Fibroblast of the conjunctiva (primary cell): ENCODE data around the gene SPTLC2.
"Not testable (repeated sequence)": the region's sequence is repeated elsewhere in the genome, so short reads cannot be mapped to it uniquely, and the experiment has no call there.

ENCODE experiments used
- DNase-seq: peaks from one replicate; pipeline ENCODE4 v3.0.0-alpha.2; 2010; ENCODE audit warnings: low read depth

The SPTLC2 gene

DNA sequence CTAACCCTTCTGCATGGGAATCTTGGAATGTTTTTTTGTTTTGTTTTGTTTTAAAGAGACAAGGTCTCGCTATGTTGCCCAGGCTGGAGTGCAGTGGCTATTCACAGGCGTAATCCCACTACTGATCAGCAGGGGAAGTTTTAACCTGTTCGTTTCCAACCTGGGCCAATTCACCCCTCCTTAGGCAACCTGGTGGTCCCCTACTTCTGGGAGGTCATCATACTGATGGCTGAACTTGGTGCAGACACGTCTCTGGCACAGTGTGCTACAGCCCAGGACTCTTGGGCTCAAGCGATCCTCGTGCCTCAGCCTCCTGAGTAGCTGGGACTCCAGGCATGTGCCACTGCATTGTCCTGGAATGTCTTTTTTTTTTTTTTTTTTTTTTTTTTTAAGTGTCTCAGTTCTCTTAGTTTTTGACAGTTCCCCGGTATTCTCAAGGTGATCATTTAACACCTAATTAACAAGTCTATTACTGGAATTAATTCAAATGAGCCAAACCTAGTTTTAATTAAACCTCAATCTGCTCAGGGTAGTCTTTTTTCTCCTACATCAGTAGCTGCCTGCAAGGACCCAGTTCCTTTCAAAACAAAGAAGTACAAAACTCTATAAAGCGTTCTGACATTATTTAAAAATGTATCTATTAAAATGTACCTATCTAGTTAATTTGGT lies 68.8 kb downstream of the SPTLC2 start:
- DNase-seq = no peak

DNA sequence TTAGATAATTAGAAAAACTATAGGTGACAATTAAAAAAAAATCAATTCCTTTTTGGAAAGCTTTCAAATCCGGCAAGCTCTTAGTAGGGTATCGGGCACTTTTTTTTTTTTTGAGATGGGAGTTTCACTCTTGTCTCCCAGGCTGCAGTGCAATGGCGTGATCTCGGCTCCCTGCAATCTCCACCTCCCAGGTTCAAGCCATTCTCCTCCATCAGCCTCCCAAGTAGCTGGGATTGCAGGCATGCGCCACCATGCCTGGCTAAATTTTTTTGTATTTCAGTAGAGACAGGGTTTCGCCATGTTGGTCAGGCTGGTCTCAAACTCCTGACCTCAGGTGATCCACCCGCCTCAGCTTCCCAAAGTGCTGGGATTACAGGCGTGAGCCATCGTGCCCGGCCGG lies 71.3 kb downstream of the SPTLC2 start:
- not testable (repeated sequence) for DNase-seq

DNA sequence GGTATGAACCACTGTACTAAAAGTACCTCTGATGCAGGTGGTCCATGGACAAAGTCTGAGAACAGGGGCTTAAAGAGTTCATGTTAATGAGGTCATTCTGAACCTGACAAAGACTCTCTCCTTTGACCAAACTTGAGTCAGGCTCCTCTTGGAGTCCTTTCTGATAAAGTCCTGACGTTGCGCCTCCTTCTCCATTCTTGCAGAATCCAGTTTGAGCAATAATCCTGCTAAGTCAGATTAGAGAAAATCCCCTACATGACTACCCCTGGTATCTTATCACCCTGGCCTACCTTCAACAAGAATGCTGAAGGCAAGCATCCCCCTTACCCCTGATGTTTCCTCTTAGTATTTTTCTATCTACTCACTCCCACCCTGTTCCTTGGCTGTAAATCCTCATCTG lies 71.9 kb downstream of the SPTLC2 start:
- no peak for DNase-seq

DNA sequence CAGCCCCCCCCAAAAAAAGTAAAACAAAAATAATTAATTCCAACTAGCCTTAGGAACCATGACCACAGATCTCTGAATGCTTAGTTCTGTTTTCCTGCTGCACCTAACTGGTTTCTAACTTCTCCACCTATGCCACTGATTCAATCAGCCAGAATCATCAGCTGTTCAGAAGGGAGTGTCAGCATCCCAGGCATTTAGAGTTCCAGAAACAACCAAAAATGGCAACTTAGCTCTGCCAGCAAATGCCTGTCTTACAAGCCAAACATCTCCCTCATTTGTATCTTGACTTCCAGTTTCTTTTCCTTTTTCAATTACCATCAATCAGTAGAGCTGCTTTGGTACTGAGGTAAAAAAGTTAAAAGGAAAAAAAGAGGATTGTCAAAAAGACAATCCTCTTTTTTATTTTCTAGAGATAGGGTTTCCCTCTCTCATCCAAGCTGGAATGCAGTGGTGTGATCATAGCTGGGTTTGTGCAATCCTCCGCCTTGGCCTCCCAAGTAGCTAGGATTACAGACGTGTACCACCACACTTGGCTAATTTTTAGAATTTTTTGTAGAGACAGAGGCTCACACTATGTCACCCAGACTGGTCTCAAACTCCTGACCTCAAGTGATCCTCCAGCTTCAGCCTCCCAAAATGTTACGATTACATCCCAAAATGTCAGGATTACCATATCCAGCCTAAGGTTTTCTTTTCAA lies 72.7 kb downstream of the SPTLC2 start:
- DNase-seq = no peak

DNA sequence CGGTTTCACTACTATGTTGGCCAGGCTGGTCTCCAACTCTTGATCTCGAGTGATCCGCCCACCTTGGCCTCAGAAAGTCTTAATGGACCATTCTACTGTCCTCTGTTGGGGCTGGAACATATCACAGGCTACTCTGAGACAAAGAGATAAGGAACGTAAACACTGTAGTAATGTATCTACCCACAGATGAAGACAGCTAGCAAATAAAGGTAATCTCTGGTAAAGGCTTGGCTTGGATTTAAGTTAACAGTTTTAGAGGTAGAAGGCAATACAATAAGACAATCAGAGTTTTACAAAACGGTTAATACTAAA lies 73.2 kb downstream of the SPTLC2 start:
- no peak for DNase-seq

DNA sequence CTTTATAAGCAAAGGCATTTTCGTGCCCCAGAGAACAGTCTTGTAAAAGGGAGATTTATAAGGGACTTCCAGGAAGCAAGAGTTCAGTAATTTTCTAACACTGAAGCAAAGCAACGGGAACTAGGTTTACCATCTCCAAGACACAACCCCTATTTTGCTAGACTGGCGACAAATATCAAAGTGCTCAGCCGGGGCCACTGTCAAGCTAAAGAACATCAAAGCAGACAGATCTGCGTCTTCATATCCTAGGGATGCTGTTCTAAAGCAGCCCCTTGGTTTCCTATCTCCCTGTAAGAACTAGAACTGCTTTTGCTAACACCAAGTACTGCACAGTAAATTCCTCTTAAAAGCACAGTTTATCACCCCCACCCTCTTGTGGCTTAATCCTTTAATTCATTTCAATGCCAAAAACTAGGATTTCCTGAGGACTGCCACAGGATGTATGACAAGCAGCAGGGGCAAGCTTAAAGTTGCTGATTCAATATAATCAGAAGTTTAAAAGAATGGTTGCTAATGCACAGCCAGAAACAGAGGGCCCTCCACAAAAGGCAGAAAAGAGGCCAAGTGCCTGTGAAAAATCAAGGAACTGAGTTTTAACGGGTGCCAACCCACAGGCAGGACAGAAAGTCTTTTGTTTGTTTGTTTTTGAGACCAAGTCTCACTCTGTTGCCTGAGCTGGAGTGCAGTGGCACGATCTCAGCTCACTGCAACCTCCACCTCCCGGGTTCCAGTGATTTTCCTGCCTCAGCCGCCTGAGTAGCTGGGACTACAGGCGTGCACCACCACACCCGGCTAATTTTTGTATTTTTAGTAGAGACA lies 73.8 kb downstream of the SPTLC2 start:
- no peak for DNase-seq

DNA sequence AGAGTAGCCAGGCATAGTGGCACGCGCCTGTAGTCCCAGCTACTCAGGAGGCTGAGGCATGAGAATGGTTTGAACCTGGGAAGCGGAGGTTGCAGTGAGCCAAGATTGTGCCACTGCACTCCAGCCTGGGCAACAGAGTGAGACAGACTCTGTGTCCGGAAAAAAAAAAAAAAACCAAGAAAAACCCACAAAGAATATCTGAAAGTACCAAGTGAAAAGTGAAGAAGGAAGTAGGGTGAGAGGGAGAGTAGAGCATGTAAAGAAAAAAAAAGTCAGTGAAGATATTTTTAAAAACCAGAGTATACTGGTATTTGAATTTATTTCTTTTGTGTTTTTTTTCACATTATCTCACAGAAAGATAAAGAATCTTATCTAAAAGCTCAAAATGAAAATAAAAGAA lies 74.5 kb downstream of the SPTLC2 start:
- DNase-seq = no peak

DNA sequence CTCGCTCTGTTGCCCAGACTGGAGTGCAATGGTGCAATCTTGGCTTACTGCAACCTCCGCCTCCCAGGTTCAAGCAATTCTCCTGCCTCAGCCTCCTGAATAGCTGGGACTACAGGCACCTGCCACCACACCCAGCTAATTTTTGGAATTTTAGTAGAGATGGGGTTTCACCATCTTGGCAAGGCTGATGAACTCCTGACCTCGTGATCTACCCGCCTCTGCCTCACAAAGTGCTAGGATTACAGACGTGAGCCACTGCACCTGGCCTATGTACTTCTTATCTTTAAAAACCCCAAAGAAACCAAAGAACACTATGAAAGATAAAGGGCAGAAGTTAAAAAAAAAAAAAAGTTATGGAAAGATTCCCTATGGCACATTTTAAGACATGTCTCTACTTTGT lies 79.5 kb downstream of the SPTLC2 start:
- not testable (repeated sequence) for DNase-seq

DNA sequence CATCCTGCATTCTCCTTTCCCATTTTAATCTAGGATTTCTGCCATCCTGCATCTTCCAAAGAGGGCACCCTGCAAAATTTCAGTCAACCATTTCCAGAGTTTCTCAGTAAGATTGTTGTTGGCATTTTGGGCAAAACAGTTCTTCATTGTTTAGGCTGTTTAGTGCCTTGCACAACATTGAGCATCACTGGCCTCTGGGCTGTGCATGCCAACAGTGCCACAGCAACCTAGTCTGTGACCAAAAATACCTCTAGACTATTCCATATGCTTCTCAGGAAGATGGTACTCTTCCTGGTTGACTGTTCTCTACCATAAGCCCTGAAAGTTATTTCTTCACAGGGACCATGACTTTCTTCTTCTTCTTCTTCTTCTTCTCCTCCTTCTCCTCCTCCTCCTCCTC lies 85.4 kb downstream of the SPTLC2 start:
- no peak for DNase-seq

DNA sequence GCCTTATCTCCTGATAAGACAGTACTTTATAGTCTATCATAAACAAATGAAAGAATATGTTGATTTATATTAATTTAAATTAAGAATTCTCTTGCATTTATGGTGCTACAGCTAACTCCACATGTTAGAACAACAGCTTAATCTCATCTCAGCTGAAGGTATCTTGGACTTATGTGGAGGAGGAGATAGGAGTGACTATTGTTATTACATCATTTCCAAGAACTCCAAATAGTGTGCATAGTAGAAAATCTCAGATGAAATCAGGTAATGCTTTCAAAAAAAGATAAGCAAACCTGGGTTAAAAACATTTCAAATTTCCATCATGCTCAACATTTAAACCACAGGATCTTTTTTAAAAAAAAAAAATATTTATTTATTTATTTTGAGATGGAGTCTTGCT lies 86.5 kb downstream of the SPTLC2 start:
- no peak for DNase-seq

DNA sequence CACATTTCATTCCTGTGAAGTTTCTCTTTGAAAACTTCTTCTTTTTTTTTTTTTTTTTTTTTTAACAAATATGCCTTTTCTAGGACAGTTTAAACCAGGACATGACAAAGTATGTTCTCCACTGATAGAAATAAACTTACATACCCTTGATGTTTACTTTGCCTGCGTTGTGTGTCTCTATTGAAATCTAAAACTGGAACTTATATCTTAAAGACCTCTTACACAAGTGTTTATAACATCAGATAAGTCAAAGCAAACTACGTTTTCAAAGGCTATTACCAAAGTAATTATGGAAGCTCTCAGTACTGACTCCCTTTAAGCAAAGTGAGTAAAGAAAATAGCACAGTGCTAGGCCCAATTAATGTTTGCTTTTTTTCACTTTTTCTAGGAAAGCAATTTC lies 87.2 kb downstream of the SPTLC2 start:
- DNase-seq = no peak

DNA sequence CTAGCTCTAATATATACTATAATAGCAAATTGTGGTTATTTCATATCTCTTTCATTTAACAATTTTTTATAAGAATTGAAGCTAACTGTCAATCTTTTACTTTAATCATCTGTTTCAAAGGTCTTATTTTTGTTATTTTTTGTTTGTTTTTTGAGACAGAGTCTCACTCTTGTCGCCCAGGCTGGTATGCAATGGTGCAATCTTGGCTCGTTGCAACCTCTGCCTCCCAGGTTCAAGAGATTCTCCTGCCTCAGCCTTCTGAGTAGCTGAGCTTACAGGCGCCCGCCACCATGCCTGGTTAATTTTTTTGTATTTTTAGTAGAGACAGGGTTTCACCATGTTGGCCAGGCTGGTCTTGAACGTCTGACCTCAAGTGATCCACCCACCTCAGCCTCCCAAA lies 87.7 kb downstream of the SPTLC2 start:
- DNase-seq = not testable (repeated sequence)

DNA sequence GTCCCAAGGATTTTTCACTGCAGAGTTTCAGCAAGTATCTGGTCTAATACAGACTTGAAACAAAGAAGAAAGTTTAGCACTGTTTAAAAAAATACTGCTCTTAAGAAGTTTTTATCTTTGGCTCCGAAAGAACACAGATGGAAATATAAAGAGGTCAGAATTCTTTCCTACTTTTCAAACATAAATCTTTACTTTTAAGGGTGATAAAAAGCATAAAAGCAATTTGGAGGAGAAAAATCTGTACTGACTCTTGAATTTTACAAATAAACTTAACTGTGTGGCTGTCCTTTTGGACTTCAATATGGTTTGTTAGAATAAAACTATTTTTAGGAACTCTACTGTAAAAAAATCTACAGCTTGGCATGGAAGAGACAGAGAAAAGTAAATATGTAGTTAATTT lies 90.2 kb downstream of the SPTLC2 start:
- DNase-seq = no peak

DNA sequence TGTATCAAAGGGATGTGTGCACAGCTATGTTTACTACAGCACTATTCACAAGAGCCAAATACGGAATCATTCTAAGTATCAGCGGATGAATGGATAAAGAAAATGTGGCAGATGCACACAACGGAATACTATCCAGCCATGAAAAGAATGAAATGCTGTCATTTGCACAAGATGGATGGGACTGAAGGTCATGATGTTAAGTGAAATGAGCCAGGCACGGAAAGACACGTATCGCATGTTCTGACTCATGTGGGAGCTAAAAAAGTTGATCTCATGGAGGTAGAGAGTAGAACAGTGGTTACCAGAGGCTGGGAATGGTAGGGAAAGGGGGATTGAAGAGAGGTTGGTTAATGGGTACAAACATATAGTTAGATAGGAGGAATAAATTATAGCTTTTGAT lies 91.9 kb downstream of the SPTLC2 start:
- no peak for DNase-seq

DNA sequence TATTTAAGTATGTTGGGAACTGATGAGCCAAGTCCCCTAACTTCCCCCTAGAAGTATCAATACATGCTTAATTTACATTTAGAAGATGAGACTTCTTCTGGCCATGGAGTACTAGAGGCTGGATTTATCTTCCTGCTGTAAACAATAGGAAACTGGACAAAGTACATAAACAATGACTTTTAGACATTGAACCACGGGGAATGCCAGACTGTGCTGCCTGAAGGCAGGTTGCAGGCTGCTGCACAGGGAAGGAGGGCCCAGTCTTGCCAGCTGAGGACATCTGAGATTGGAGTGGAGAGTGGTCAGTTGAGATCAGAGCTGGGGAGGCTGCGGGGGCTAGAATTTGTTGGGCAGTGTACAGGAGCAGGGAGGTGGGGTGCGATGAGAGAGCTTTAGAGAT lies 93.3 kb downstream of the SPTLC2 start:
- no peak for DNase-seq

DNA sequence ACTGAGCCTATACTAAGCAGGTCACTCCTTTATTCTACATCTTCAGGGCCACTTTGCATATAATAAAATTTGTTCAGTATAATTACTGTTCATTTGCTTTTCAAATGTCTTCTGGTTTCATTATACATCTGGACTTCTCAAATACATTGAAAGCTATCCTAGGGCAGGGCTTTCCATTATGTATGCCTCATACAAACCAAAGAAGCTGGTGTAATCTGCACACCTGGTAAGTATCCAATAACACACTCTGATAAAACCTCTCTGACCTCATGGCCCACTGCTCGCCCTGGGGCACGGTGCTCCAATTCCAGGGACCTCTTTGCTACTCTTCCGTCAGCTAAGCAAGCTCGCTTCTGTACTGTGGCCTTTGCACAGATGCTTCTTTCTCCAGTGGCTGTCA lies 95.9 kb downstream of the SPTLC2 start:
- no peak for DNase-seq

DNA sequence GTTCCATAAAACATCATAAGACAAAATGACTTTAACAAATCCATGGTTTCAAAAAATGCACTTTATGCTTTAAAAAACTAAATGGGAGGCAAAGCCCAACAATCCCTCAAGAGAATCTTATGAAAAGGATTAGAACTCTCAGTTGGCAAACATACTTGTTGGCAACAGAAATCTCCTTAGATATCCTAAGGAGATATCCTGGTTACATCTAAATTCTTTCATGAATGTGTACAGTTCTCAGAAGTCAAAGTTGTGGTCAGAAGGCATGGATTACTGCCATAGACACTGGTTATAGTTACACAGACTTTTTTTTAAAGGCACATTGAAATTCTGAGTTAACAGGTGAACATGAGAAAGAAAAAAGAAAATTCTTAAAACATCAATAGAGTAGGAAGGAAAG lies 100.3 kb downstream of the SPTLC2 start:
- DNase-seq = no peak

DNA sequence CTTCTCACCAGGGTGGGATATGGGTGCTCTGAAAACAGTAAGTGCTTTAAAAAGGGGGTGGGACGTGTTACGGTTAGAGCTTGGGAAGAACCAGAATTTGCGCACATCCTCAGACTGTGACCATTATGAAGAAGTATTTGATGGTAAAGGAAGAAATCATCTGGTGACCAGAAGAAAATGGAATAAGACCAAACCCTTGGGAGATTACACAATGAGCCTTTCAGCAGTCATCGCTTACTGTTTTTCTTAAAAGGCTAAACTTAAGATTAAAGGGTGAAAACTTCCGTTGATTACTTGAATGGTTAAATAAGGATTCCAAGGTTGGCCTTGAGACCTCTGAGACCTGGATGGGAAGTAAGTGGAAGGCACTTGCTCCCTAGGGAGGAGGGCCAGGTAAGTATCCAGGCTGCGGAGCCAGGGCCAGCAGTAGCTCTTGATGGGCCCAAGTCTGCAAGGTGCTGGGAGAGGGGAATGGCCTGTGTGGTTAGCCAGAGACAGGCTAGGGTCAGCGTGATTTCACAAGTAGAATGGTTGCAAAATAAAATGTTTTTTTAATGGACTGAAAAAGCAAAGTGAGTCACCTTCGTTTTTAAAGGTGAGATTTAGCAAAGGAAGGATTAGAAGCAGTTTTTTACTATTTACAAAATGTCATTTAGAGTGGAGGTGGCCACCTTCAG lies 104.8 kb downstream of the SPTLC2 start:
- no peak for DNase-seq

DNA sequence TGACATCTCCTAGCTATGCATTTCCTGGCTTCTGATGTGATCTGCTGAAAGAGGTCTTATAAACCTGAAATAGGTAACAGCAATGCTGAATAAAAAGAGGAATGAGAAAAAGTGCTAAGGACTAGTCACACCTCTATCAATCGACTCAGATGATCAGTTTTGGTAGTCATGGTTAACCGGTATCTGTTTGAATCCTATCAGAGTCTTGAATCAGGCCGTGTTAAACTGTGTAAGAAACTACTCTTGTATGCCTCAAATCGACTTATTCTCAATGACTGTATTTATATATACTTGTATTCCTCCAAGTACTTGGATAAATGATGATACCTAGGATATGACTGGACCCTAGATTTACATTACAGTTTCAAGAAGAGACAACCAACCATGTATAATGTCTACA lies 107.1 kb downstream of the SPTLC2 start:
- DNase-seq = no peak

DNA sequence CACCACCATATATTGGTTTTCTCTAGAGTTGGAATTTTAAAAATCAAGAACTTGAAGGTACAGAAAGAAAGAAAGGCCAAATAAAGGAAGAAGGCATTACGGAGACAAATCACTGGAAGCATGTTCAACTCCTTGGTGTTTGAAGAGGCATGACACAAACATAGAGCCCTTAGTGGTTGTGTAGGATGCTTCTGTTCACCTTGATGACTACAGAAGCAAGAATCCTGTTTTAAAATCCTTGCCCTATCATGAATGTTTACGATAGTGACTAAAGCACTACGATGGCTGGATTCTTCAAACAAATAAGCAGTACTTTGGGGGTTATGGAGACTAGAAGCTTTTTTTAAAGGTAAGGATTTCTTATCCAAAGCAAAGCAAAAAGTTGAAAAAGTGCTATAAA lies 107.6 kb downstream of the SPTLC2 start:
- DNase-seq = no peak

DNA sequence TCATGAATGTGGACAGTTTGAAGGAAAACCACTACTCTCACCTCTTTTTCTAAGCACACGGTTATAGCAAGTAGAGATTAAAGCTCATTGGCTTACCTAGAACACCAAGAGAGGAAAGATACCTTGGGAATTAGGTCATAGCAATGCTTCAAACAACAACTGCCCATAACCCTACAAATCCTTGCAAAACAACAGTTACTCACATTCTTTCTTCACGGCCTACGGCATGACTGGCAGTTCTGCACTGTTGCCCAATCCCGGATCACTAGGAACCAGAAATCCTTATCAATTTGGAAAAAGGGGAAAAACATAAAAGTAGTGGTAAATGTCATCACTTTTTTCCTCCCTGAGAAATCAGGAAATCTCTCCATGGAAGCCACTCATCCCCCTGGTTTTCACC lies 108.2 kb downstream of the SPTLC2 start:
- no peak for DNase-seq

DNA sequence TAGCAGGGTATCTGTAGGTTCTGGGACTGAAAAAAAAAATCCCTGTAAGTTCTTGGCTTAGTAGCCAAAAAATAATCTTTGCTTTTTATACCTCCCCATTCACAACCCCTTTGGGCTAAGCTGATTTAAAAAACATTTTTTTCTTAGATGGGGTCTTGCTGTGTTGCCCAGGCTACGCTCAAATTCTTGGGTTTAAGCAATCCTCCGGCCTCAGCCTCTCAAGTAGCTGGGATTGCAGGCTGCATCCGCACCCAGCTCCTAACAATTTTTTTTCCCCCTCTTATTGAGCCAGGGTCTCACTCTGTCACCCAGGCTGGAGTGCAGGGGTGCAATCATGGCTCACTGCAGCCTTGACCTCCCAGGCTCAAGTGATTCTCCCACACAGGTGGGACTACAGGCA lies 108.7 kb downstream of the SPTLC2 start:
- no peak for DNase-seq

DNA sequence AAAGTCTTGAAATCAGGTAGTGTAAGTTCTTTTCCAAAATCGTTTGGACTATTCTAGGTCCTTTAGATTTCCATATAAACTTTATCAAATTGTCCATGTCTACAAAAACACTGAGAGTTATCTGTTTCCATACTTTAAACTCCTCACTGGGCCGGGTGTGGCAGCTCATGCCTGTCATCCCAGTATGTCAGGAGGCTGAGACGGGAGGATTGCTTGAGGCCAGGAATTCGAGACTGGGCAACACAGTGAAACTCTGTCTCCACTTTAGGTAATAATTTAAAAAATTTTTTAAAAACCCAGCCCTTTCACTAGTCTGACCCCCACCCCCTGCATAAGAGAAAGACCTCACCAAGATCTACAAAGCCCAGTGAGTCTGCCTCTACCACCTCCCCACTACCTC lies 111.4 kb downstream of the SPTLC2 start:
- no peak for DNase-seq
